Activated naive CD4-positive, alpha-beta T cell treated with Interleukin-2 at 50 U/mL for 16 hours (primary cell): ENCODE data around the gene CAPN5.

Experiments used
- DNase-seq: peaks from one replicate; pipeline ENCODE4 v3.0.0-alpha.2; 2020

The CAPN5 gene

DNA sequence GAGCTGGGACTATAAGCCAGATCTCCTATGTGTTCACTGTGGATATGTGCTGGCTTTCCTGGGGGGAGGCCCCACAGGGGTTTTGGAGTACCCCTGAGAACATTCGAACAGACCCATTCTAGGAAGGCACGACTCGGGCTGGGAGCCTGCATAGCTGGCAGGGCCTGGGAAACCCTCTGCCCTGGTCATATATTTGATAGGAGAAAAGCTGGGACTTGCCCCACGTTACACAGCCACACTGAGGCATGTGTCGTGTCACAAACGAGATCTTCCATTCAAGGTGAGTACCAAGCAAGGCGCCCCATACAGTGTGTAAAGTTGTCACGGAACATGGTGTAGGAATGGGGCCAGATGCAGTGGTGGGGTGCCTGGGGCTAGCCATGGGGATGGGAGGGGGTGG is 72.4 kb downstream of the CAPN5 start:
- no peak for DNase-seq

- no peak for DNase-seq
Observed at GRCh38 chr11:77140231-77140851, 73.6 kb downstream of the CAPN5 start.

- no peak for DNase-seq
Observed at GRCh38 chr11:77141034-77141433, 74.3 kb downstream of the CAPN5 start.

GRCh38 chr11:77141475-77141874 is 74.7 kb downstream of the CAPN5 start:
- no peak for DNase-seq

- no peak for DNase-seq
Observed at GRCh38 chr11:77142091-77142975, 75.6 kb downstream of the CAPN5 start.

DNA sequence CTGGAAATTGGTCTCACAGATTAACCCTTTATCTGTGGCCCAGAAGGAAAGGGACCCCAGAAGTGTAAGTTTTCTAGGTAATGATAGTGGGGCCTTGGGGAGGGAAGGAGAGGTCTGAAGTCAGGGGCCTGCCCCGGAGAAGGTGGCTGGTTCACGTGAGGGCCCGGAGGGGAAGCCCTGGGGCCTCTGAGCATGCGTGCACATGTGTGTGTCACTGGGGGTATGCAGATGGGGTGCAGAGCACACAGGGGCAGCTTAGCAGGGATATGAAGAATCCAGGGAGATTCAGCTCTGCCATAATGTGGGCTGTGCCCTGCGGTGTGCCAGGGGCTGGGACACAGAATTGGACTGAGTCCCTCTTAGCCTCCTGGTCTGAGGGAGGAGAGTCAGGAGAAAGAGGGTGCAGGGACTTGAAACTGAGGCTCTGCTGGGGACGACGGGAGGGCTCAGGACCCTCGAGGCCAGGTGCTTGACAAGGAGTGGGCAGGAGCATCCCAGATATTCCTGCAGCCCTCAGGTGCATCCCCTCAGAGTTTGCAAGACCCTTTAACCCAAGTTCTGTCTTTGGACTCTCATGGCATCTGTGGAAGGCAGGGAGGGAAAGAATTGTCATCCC is 76.7 kb downstream of the CAPN5 start:
- DNase-seq: no peak

DNA sequence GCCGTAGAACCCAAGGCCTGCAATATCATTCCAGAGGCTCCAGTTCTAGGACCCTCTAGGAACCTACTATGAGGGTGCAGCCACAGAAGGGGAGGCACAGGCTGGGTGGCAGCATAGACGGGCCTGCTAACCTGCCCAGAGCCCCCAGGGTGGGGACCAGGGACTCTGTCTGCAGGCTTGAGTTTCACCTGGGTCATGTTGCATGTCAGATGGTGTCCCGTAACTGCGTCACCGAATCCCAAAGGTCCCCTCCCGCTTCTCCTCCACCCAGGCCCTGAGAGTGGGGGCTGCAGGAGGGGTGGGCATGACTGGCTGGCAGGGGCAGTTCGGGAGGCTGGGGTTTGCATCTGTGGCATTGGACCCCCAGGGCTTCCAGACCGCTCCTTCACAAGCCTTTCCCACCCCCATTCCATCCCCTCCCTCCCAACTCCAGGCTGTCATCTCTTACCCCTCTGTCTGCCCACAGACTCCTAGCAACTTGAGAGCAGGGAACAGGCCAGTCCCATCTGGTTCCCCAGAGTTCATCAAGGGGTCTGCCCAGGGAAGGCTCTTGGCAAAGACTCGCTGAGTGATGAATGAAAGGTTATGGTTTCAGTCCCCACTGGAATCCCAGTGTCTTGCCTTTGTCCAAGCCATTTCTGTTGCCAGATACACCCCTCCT is 77.6 kb downstream of the CAPN5 start:
- no peak for DNase-seq

- DNase-seq: no peak
Observed at GRCh38 chr11:77144857-77145428, 78.2 kb downstream of the CAPN5 start.

GRCh38 chr11:77146261-77147035 is 79.7 kb downstream of the CAPN5 start:
- DNase-seq: no peak

DNA sequence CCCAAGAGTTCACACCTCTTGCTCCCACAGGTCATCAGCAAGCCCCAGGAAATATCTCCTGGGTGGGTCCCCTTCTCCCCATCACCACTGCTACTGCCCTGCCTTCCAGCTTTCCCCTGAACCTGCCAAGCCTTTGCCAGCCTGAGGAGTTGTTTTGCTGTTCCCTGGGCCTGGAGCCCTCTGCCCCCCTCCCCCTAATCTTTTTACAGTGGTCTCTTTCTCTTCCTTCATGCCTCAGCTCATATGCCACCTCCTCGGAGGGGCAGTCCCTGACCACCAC is 80.2 kb downstream of the CAPN5 start:
- DNase-seq: no peak

GRCh38 chr11:77147668-77148321 is 81.0 kb downstream of the CAPN5 start:
- DNase-seq: peak; percentile 23

DNA sequence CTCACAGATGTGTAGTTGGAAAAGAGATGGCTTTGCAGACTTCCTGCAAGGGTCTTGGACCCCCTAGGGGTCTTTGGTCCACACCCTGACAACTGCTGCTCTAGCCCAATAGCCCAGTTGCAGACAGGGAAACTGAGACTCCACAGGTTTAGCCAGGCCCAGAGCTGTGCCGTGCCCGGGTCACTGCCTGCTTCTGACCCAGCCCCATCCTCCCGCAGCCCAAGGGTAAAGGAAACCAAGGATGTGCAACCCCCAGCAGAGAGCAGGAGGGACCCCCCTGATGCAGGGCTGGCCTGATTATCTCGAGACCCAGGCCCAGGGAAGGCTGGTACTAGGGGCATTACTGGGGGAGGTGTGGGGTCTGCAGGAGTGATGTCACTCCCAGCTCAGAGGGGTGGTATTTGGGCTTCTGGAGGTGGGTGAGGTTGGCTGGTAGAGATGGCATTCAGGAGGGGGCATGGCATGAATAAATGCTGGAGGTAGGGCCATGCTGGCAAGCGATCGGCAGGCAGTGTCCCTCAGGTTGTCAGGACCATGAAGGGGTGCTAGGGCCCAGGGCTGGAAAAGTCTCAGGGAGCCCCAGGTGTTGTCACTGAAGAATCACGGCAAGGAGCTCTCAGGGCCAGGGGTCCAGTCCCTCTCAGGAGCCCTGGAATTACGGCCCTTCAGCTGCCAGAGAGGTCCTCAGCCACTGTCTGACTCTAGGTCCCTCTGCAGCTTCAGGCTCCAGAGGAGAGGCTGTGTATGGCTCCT is 82.4 kb downstream of the CAPN5 start:
- DNase-seq: no peak

- DNase-seq: no peak
Observed at GRCh38 chr11:77149716-77150392, 83.1 kb downstream of the CAPN5 start.

DNA sequence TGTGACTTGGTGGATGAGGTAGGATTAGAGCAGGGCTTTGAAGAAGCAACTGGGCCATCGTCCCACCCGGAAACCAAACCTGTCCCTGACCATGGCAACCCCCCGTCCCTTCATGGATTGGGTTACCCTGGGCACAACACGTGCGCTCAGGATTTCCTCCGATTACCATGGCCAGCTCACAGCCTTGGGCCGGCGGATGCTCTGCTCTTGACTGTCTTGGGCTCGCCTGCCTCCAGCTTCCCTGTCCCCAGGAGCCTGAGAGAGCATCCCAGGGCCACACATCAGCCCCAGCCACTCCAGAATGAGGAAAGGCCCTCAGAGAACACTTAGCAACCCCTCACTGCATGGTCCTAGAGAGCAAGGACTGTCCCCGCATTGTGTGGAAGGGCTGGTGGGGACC is 84.1 kb downstream of the CAPN5 start:
- no peak for DNase-seq

GRCh38 chr11:77151804-77152509 is 85.2 kb downstream of the CAPN5 start:
- DNase-seq: peak; percentile 61

DNA sequence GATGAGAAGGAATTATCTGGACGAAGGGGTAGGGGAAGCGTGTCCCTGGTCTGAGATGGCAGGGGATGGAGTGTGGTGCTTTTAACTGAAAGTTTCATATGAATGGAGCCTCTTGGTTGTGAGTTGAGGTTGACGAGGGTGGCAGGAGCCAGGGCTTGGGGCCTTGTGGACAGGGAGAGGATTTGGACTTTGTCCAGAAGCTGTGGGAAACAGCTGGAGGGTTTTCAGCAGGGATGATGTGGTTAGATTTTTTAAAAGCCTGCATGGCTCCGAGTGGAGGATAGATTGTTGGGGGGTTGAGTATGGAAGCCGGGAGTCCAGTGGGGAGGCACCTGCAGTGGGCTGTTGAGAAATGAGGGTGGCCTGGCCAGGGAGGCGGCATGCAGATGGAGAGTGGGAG is 86.1 kb downstream of the CAPN5 start:
- no peak for DNase-seq

DNA sequence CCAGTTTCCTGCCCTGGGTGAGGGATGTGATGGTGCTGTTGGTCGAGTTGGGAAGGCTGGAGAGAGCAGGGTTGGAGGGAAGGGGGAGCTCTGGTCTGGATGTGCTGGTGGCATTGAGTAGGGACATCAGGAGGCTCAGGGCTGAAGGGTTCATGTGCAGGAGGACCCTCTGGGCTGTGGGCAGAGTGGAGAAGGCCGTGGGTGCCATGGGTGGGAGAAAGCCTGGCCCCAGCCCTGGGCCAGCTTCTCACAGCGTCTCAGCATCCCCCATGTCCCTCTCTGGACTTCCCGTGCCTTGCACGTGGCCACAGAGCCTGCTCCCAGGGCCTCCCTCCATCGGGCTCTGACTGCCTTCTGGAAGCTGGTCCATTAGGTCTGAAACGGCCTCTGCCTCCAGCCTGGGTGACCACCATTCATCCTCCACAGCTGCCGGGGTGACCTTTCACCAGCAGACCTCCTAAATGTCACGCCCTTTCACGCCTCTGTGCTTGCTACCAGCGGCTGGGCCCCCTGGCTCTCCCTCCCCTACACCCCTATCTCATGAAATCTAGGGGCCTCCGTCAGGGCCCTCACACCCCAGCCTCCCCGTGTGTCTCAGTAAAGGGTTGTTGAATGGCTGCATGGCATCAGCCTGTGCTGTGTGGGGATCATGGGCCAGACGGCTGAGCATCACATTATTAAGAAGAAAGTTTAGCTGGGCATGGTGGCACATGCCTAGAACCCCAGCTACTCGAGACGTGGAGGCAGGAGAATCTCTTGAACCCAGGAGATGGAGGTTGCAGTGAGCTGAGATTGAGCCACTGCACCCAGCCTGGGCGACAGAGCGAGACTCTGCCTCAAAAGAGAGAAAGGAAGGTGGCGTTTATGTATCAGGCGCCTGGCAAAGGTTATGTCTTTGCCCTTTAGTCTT is 86.8 kb downstream of the CAPN5 start:
- DNase-seq: no peak

- DNase-seq: no peak
Observed at GRCh38 chr11:77154381-77155081, 87.8 kb downstream of the CAPN5 start.
